Neural crest cell (in vitro differentiated cells): ENCODE data around the gene DCTN5. TPM values are rescaled to one million over a fixed set of nuclear protein-coding genes. Genes with fewer than 3 reads are reported as not detected.
A peak's percentile ranks its signal among the peaks of the same experiment; 100 is the strongest.

Experiments
- DNase-seq: peaks from one replicate; pipeline ENCODE4 v3.0.0; 2021; ENCODE audit warnings: low read depth, mixed read lengths, low spot score
- H3K27ac Mint-ChIP-seq: one replicate; pipeline ENCODE4 v1.8.0; 2021; ENCODE audit warnings: mild to moderate bottlenecking, mixed read lengths; ENCODE audit not compliant: unreplicated experiment
- H3K27me3 Mint-ChIP-seq: 2 replicates; pipeline ENCODE4 v1.8.0; 2021; ENCODE audit warnings: low read depth, mild to moderate bottlenecking, mixed read lengths
- H3K36me3 Mint-ChIP-seq: 2 replicates; pipeline ENCODE4 v1.8.0; 2021; ENCODE audit warnings: low read depth, mild to moderate bottlenecking, mixed read lengths
- H3K4me1 Mint-ChIP-seq: 2 replicates; pipeline ENCODE4 v1.8.0; 2021; ENCODE audit warnings: mixed read lengths
- H3K4me3 Mint-ChIP-seq: one replicate; pipeline ENCODE4 v1.8.0; 2021; ENCODE audit warnings: mild to moderate bottlenecking, mixed read lengths
- H3K9me3 Mint-ChIP-seq: 2 replicates; pipeline ENCODE4 v1.8.0; 2021; ENCODE audit warnings: mixed read lengths
- CTCF ChIP-seq: fragments of 200-600 bp; sonication (generic); conservative IDR thresholded peaks from 2 replicates; pipeline ENCODE4 v1.5.0; 2021; ENCODE audit warnings: antibody characterized with exemption, mild to moderate bottlenecking
- total RNA-seq: library from RNA; stranded (reverse); gene quantifications from 2 replicates; pipeline ENCODE4 v1.2.1, GENCODE V29; 2021

DCTN5 gene
- total RNA-seq, 1 donor from 2014 or later: 96.7 TPM

GRCh38 chr16:23640615-23640930 is 693 bp upstream of the DCTN5 start:
- H3K4me1 Mint-ChIP-seq: peaks cover 29% of the 10 kb centered on the region
- H3K4me3 Mint-ChIP-seq: peak overlapping the region; percentile 100
- peak overlapping the region; percentile 99 for H3K27ac Mint-ChIP-seq
- TF ChIP-seq CTCF: no peak
- no peaks in the 10 kb centered on the region for H3K27me3 Mint-ChIP-seq
- no peaks in the 10 kb centered on the region for H3K9me3 Mint-ChIP-seq
- peaks cover 4% of the 10 kb centered on the region for H3K36me3 Mint-ChIP-seq
- DNase-seq: no peak

DNA sequence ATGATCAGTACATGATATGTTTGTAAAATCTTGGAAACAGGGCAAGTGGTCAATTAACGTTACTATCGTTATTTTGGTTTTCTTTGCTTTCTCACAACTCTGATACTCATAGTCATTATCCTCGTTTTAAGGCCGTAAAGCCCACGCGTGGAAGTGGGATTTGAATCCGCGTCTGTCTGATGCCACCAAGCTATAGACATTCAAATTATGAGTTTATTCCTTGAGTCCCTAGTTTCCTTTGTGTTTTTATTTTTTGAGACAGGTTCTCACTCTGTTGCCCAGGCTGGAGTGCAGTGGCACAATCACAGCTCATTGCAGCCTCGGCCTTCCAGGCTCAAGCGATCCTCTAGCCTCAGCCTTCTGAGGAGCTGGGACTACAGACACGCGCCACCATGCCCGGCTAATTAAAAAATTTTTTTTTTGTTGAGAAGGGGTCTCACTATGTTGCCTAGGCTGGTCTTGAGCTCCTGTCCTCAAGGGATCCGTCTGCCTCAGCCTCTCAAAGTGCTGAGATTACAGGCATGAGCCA is 1.0 kb downstream of the DCTN5 start:
- H3K4me3 Mint-ChIP-seq: peak overlapping the region; percentile 100
- no peaks in the 10 kb centered on the region for H3K9me3 Mint-ChIP-seq
- no peak for DNase-seq
- H3K4me1 Mint-ChIP-seq: peaks cover 29% of the 10 kb centered on the region
- H3K27ac Mint-ChIP-seq: no peak overlapping the region
- no peak for TF ChIP-seq CTCF
- peaks cover 18% of the 10 kb centered on the region for H3K36me3 Mint-ChIP-seq
- no peaks in the 10 kb centered on the region for H3K27me3 Mint-ChIP-seq

- Mint-ChIP-seq H3K9me3 (peaks cover 3% of the 10 kb centered on the region), H3K27me3 (no peaks in the 10 kb centered on the region), H3K36me3 (peaks cover 33% of the 10 kb centered on the region), H3K4me1 (peaks cover 8% of the 10 kb centered on the region), H3K4me3 (no peak overlapping the region), H3K27ac (peak overlapping the region; percentile 82)
- no peak for DNase-seq
- TF ChIP-seq CTCF: no peak
These were observed 9.6 kb downstream of the DCTN5 start for GRCh38 chr16:23650674-23651416.

GRCh38 chr16:23651943-23652468 is 10.7 kb downstream of the DCTN5 start:
- Mint-ChIP-seq H3K4me3 (no peak overlapping the region), H3K9me3 (peaks cover 3% of the 10 kb centered on the region), H3K36me3 (peaks cover 24% of the 10 kb centered on the region), H3K27me3 (no peaks in the 10 kb centered on the region), H3K4me1 (peaks cover 8% of the 10 kb centered on the region), H3K27ac (no peak overlapping the region)
- DNase-seq: no peak
- TF ChIP-seq CTCF: no peak

DNA sequence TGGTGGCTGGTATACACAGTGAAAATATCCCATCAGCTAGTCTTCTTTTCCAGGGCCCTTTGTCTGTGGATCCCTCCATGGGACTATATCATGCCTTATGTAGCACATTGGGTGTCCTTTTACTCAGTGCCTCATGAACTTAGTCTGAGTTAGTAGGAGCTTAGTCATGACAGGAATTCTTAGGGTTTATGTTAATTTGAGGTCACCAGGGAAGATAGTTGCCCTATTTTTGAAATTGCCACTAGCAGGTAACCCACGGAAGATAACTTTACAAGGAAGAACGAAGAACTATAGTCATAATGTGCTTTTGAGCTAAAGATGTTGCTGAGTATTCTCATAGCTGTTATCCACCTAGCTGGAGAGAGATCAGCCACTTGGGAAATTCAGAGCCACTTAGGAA is 22.7 kb downstream of the DCTN5 start:
- H3K27ac Mint-ChIP-seq: no peak overlapping the region
- H3K27me3 Mint-ChIP-seq: no peaks in the 10 kb centered on the region
- peaks cover 7% of the 10 kb centered on the region for H3K36me3 Mint-ChIP-seq
- H3K4me3 Mint-ChIP-seq: no peak overlapping the region
- no peaks in the 10 kb centered on the region for H3K9me3 Mint-ChIP-seq
- DNase-seq: no peak
- no peaks in the 10 kb centered on the region for H3K4me1 Mint-ChIP-seq
- no peak for TF ChIP-seq CTCF
